Epithelial cell of esophagus (primary cell): ENCODE data around the gene CEMP1.
A peak's percentile ranks its signal among the peaks of the same experiment; 100 is the strongest.

Experiments
- DNase-seq: peaks from one replicate; pipeline ENCODE4 v3.0.0; 2010; ENCODE audit warnings: low read depth
- H3K4me3 ChIP-seq: 2 replicates; pipeline ENCODE4 v1.5.1; 2011; ENCODE audit warnings: mild to moderate bottlenecking, low read length, control low read depth
- CTCF ChIP-seq: IDR thresholded peaks from 2 replicates; pipeline ENCODE4 v1.5.1; 2011; ENCODE audit warnings: low read depth, mild to moderate bottlenecking, low read length, control low read depth, inconsistent platforms; ENCODE audit not compliant: insufficient read depth; ENCODE audit errors: missing control alignments

Gene CEMP1

GRCh38 chr16:2511996-2512734 lies 19.0 kb downstream of the CEMP1 start:
- DNase-seq, result no peak
- TF ChIP-seq CTCF, result no peak
- no peak overlapping the region for H3K4me3 ChIP-seq

- TF ChIP-seq CTCF, result no peak
- no peak overlapping the region for H3K4me3 ChIP-seq
- peak; percentile 57 for DNase-seq
Measured at GRCh38 chr16:2511128-2511800, 19.9 kb downstream of the CEMP1 start.

- no peak for TF ChIP-seq CTCF
- no peak for DNase-seq
- H3K4me3 ChIP-seq, result no peak overlapping the region
Measured at GRCh38 chr16:2508722-2509400, 22.3 kb downstream of the CEMP1 start.

- DNase-seq, result no peak
- no peak for TF ChIP-seq CTCF
- H3K4me3 ChIP-seq, result no peak overlapping the region
Measured at GRCh38 chr16:2507665-2508064, 23.5 kb downstream of the CEMP1 start.

- no peak for DNase-seq
- TF ChIP-seq CTCF, result no peak
- no peak overlapping the region for H3K4me3 ChIP-seq
Measured at GRCh38 chr16:2507052-2507659, 24.1 kb downstream of the CEMP1 start.

- no peak for DNase-seq
- no peak for TF ChIP-seq CTCF
- no peak overlapping the region for H3K4me3 ChIP-seq
Measured at GRCh38 chr16:2505695-2506094, 25.5 kb downstream of the CEMP1 start.
